Esophagus squamous epithelium (tissue), 5 donors: ENCODE results near the gene CNGB1. TPM values are rescaled to one million over a fixed set of nuclear protein-coding genes. Genes with fewer than 3 reads are reported as not detected.

Source experiments
- DNase-seq: peaks from one replicate; lab custom pipeline; 2025; lab: John Stamatoyannopoulos, UW
- H3K27ac ChIP-seq, 4 donors: fragments of 200-600 bp; sonication (generic); one replicate each; pipeline ENCODE4 v1.5.1; 2016 to 2019; ENCODE audit warnings: mild to moderate bottlenecking in 1 of 4
- H3K27me3 ChIP-seq, 4 donors: fragments of 200-600 bp; sonication (generic); 1 replicate in 3 of 4; 2 replicates in 1 of 4; pipeline versions ENCODE4 v1.5.1 to v1.6.0; 2017 to 2021; ENCODE audit warnings: antibody characterized with exemption in 1 of 4
- H3K36me3 ChIP-seq, 3 donors: fragments of 200-600 bp; sonication (generic); one replicate each; pipeline ENCODE4 v1.5.1; 2016 to 2019
- H3K4me1 ChIP-seq, 3 donors: fragments of 200-600 bp; sonication (generic); one replicate each; pipeline ENCODE4 v1.5.1; 2017 to 2019
- H3K4me3 ChIP-seq, 4 donors: fragments of 200-600 bp; sonication (generic); 1 replicate in 3 of 4; 2 replicates in 1 of 4; pipeline ENCODE4 v1.5.1; 2016 to 2019; ENCODE audit warnings: mild to moderate bottlenecking in 2 of 4, moderate library complexity in 1 of 4
- H3K9me3 ChIP-seq, 3 donors: fragments of 200-600 bp; sonication (generic); one replicate each; pipeline ENCODE4 v1.5.1; 2016 to 2019
- CTCF ChIP-seq, 6 experiments: fragments of 450-650 bp in 4 of 6; fragments of 200-600 bp in 2 of 6; sonication (generic) in 2 of 6; IDR thresholded peaks; one replicate each; pipeline ENCODE4 v1.5.1; 2016 to 2019; ENCODE audit warnings: antibody characterized with exemption in 6 of 6, mild to moderate bottlenecking in 4 of 6, moderate library complexity in 4 of 6
- POLR2A ChIP-seq, 4 donors: fragments of 450-650 bp; IDR thresholded peaks; one replicate each; pipeline ENCODE4 v1.6.1; 2017; ENCODE audit warnings: antibody characterized with exemption in 4 of 4, mild to moderate bottlenecking in 4 of 4, moderate library complexity in 3 of 4
- WGBS, 2 donors: methylation state at CpG; one replicate each; pipeline ENCODE4 v1.1.5; 2018; 5-methylcytosine and 5-hydroxymethylcytosine counted together
- intact Hi-C: fragments of 100-400 bp; cut with DNase I; formaldehyde crosslinking; loops from one replicate; pipeline ENCODE4 v1.15.0; 2022
- total RNA-seq, 4 donors: library from RNA; depleted of rRNA; stranded (reverse); fragments of >200 nt; gene quantifications; one replicate each; pipeline ENCODE4 v1.1.0, GENCODE V29; 2016
- donor health status: DM: yes; HTN: yes; CAD: no.

Gene CNGB1
- total RNA-seq, 4 donors from 2014 or later = 0.04 TPM; not detected in 3

- Histone ChIP-seq H3K4me3 (no peak overlapping the region), H3K27ac (no peak overlapping the region), H3K4me1 (no peaks in the 10 kb centered on the region), H3K27me3 (peaks cover 0 to 9% (median 0%) of the 10 kb centered on the region in 4 donors), H3K36me3 (no peaks in the 10 kb centered on the region), H3K9me3 (no peaks in the 10 kb centered on the region)
- TF ChIP-seq POLR2A (IDR thresholded peaks at IDR 0.05) (no peak), CTCF (IDR thresholded peaks at IDR 0.05) (no peak)
- 84 to 94% methylated on average over 1 of the region's 1 CpG for WGBS, 2 donors
- intact Hi-C loops = no loop called here
- DNase-seq = no peak
These were observed 17.1 kb downstream of the CNGB1 start for GRCh38 chr16:57953857-57954256.

- H3K4me1 ChIP-seq = no peaks in the 10 kb centered on the region
- no peaks in the 10 kb centered on the region for H3K36me3 ChIP-seq
- no peak for DNase-seq
- intact Hi-C loops = no loop called here
- no peak overlapping the region for H3K27ac ChIP-seq
- H3K9me3 ChIP-seq = no peaks in the 10 kb centered on the region
- 83% methylated on average over 4 of the region's 9 CpGs; no CpG with 5 or more reads in 1 of the 2 donors for WGBS, 2 donors
- no peak overlapping the region for H3K4me3 ChIP-seq
- TF ChIP-seq POLR2A (IDR thresholded peaks at IDR 0.05) = no peak
- TF ChIP-seq CTCF (IDR thresholded peaks at IDR 0.05) = no peak
- peaks cover 0 to 9% (median 0%) of the 10 kb centered on the region in 4 donors for H3K27me3 ChIP-seq
These were observed 18.0 kb downstream of the CNGB1 start for GRCh38 chr16:57952909-57953308.

- H3K4me1 ChIP-seq = no peaks in the 10 kb centered on the region
- H3K27me3 ChIP-seq = peaks cover 0 to 9% (median 0%) of the 10 kb centered on the region in 4 donors
- no peaks in the 10 kb centered on the region for H3K9me3 ChIP-seq
- 73 to 79% methylated on average over 4 to 6 of the region's 7 CpGs for WGBS, 2 donors
- H3K4me3 ChIP-seq = no peak overlapping the region
- intact Hi-C loops = no loop called here
- H3K27ac ChIP-seq = no peak overlapping the region
- no peak for DNase-seq
- TF ChIP-seq POLR2A (IDR thresholded peaks at IDR 0.05) = no peak
- no peak for TF ChIP-seq CTCF (IDR thresholded peaks at IDR 0.05)
- no peaks in the 10 kb centered on the region for H3K36me3 ChIP-seq
These were observed 19.5 kb downstream of the CNGB1 start for GRCh38 chr16:57951204-57951960.

GRCh38 chr16:57950382-57950781 lies 20.5 kb downstream of the CNGB1 start:
- Histone ChIP-seq H3K27ac (no peak overlapping the region), H3K9me3 (no peaks in the 10 kb centered on the region), H3K36me3 (no peaks in the 10 kb centered on the region), H3K4me1 (no peaks in the 10 kb centered on the region), H3K27me3 (peaks cover 0 to 9% (median 0%) of the 10 kb centered on the region in 4 donors), H3K4me3 (no peak overlapping the region)
- no peak for DNase-seq
- intact Hi-C loops = no loop called here
- TF ChIP-seq CTCF (IDR thresholded peaks at IDR 0.05) (no peak), POLR2A (IDR thresholded peaks at IDR 0.05) (no peak)
- 52 to 70% methylated on average over 2 to 5 of the region's 6 CpGs for WGBS, 2 donors

GRCh38 chr16:57949595-57950238 lies 21.2 kb downstream of the CNGB1 start:
- Histone ChIP-seq H3K9me3 (no peaks in the 10 kb centered on the region), H3K4me1 (no peaks in the 10 kb centered on the region), H3K27me3 (peaks cover 0 to 9% (median 0%) of the 10 kb centered on the region in 4 donors), H3K27ac (no peak overlapping the region), H3K4me3 (no peak overlapping the region), H3K36me3 (no peaks in the 10 kb centered on the region)
- intact Hi-C loops = no loop called here
- WGBS, 2 donors = 64 to 75% methylated on average over 5 of the region's 5 CpGs
- TF ChIP-seq CTCF (IDR thresholded peaks at IDR 0.05) = no peak
- TF ChIP-seq POLR2A (IDR thresholded peaks at IDR 0.05) = no peak
- no peak for DNase-seq
